Esophagus muscularis mucosa (tissue), 4 donors: ENCODE measurements around the gene TLR6. TPM values are rescaled to one million over a fixed set of nuclear protein-coding genes. Genes with fewer than 3 reads are reported as not detected.

Experiments used
- DNase-seq: peaks from one replicate; pipeline ENCODE4 v3.0.0-alpha.2; 2017; ENCODE audit errors: extremely low spot score
- H3K27ac ChIP-seq, 4 donors: fragments of 200-600 bp; sonication (generic); replicated peaks in 1 of 4; 1 replicate in 3 of 4; 2 replicates in 1 of 4; pipeline ENCODE4 v1.5.1; 2016 to 2019; ENCODE audit warnings: mild to moderate bottlenecking in 1 of 4
- H3K27me3 ChIP-seq, 4 donors: fragments of 200-600 bp; sonication (generic); one replicate each; pipeline versions ENCODE4 v1.5.1 to v1.6.0; 2016 to 2019
- H3K36me3 ChIP-seq, 4 donors: fragments of 200-600 bp; sonication (generic); one replicate each; pipeline ENCODE4 v1.5.1; 2016 to 2019
- H3K4me1 ChIP-seq, 4 donors: fragments of 200-600 bp; sonication (generic); one replicate each; pipeline ENCODE4 v1.5.1; 2016 to 2019
- H3K4me3 ChIP-seq, 4 donors: fragments of 200-600 bp; sonication (generic); 1 replicate in 2 of 4; 2 replicates in 2 of 4; pipeline ENCODE4 v1.5.1; 2016 to 2019; ENCODE audit warnings: mild to moderate bottlenecking in 4 of 4, moderate library complexity in 1 of 4
- H3K9me3 ChIP-seq, 4 donors: fragments of 200-600 bp; sonication (generic); 1 replicate in 3 of 4; 2 replicates in 1 of 4; pipeline ENCODE4 v1.5.1; 2016 to 2019
- EP300 ChIP-seq: sonication (generic); formaldehyde crosslinking; IDR thresholded peaks from one replicate; pipeline ENCODE4 v1.6.1; 2017; ENCODE audit warnings: antibody characterized with exemption
- POLR2A ChIP-seq: fragments of 450-650 bp; IDR thresholded peaks from one replicate; pipeline ENCODE4 v1.6.1; 2017; ENCODE audit warnings: antibody characterized with exemption, moderate library complexity, mild to moderate bottlenecking, low read depth
- POLR2AphosphoS5 ChIP-seq, 2 donors: sonication (generic); formaldehyde crosslinking; IDR thresholded peaks; one replicate each; pipeline ENCODE4 v1.6.1; 2017; ENCODE audit warnings: antibody characterized with exemption in 2 of 2
- WGBS: methylation state at CpG from one replicate; pipeline ENCODE4 v1.1.5; 2018; 5-methylcytosine and 5-hydroxymethylcytosine counted together
- intact Hi-C: fragments of 100-400 bp; cut with DNase I; formaldehyde crosslinking; loops from one replicate; pipeline ENCODE4 v1.15.1; 2023
- total RNA-seq, 4 donors: library from RNA; depleted of rRNA; stranded (reverse); fragments of >200 nt; gene quantifications; one replicate each; pipeline versions ENCODE4 v1.1.0 to v1.2.1, GENCODE V29; 2016
- TF ChIP-seq, protein P1 (sequence below), 3 experiments: fragments of 200-600 bp in 2 of 3; fragments of 450-650 bp in 1 of 3; sonication (generic) in 2 of 3; IDR thresholded peaks; one replicate each; pipeline ENCODE4 v1.5.1; 2017 to 2019; ENCODE audit warnings: antibody characterized with exemption in 3 of 3, mild to moderate bottlenecking in 2 of 3, moderate library complexity in 1 of 3

The TLR6 gene
- total RNA-seq, 4 donors from 2014 or later, result 1.1 to 1.8 (median 1.7) TPM

DNA sequence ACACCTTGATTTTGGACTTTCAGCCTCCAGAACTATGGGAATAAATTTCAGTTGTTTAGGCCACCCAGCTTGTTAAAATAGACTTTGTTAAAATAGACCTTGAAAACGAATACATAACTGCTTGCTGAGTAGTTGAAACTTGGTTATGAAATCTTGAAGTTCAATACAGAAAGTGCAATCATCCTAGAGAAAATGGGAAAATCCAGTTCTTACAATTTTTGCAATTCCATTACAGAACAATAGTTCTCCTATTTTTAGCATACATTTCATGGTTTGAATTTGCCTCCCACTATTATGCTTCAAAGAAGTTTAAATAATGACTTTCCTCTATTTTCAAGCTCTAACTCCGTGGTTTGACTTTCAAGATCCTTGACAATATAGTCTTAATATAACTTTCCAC is 62.6 kb downstream of the TLR6 start:
- Histone ChIP-seq H3K36me3 (peaks cover 9 to 14% (median 10%) of the 10 kb centered on the region in 4 donors), H3K4me1 (no peaks in the 10 kb centered on the region), H3K9me3 (peaks cover 0 to 10% (median under 1%) of the 10 kb centered on the region in 4 donors), H3K27ac (no peak overlapping the region), H3K27me3 (no peaks in the 10 kb centered on the region), H3K4me3 (no peak overlapping the region)
- TF ChIP-seq EP300 (no peak), POLR2AphosphoS5 (IDR thresholded peaks at IDR 0.05) (no peak), POLR2A (no peak)
- TF ChIP-seq, protein P1, sequence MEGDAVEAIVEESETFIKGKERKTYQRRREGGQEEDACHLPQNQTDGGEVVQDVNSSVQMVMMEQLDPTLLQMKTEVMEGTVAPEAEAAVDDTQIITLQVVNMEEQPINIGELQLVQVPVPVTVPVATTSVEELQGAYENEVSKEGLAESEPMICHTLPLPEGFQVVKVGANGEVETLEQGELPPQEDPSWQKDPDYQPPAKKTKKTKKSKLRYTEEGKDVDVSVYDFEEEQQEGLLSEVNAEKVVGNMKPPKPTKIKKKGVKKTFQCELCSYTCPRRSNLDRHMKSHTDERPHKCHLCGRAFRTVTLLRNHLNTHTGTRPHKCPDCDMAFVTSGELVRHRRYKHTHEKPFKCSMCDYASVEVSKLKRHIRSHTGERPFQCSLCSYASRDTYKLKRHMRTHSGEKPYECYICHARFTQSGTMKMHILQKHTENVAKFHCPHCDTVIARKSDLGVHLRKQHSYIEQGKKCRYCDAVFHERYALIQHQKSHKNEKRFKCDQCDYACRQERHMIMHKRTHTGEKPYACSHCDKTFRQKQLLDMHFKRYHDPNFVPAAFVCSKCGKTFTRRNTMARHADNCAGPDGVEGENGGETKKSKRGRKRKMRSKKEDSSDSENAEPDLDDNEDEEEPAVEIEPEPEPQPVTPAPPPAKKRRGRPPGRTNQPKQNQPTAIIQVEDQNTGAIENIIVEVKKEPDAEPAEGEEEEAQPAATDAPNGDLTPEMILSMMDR (IDR thresholded peaks at IDR 0.05), result no peak
- DNase-seq, result no peak
- intact Hi-C loops, result no loop called here
- WGBS, result 74% methylated on average over 2 of the region's 2 CpGs

DNA sequence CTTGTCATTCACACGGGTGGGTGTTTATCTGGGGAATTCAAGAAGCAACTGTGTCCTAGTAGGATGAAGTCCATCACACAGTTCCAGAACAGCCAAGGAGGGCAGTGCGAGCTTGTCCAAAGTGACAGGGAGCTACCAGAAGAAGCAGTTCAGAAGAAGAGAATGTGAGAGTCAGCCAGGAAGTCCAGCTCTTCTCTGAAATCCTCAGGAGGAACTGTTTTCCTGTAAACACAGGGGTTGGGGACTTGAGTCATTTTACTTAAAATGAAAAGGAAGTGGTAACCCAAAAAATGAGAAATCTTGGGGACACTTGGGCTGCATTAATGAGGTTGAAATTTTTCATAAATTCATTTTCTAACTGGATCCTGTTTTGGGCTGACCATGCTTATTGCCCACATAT is 65.6 kb downstream of the TLR6 start:
- Histone ChIP-seq H3K27ac (no peak overlapping the region), H3K27me3 (no peaks in the 10 kb centered on the region), H3K9me3 (peaks cover 0 to 6% (median 0%) of the 10 kb centered on the region in 4 donors), H3K4me3 (no peak overlapping the region), H3K36me3 (no peaks in the 10 kb centered on the region), H3K4me1 (no peaks in the 10 kb centered on the region)
- 76% methylated on average over 2 of the region's 2 CpGs for WGBS
- DNase-seq, result no peak
- TF ChIP-seq POLR2AphosphoS5 (IDR thresholded peaks at IDR 0.05) (no peak), EP300 (no peak), POLR2A (no peak)
- TF ChIP-seq, protein P1 (IDR thresholded peaks at IDR 0.05), result no peak
- intact Hi-C loops, result no loop called here

DNA sequence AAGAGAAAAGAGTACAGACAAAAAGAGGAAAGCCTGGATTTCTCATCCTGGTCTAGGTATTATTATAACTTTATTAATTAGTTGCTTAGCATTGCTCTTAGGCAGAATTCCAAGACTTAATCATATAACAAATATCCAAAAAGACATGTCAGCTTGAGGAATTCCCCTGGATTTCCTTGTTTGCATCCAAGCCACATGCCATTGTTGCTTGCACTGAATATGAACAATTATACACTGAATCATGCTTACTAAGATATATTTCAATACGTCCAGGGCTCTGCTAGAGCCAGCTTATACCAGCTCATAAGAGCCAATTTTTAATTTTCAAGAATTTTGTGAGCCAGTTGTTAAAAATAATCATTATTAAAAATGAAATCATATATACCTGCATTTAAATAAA is 68.3 kb downstream of the TLR6 start:
- no peak for TF ChIP-seq POLR2A
- TF ChIP-seq POLR2AphosphoS5 (IDR thresholded peaks at IDR 0.05), result no peak
- TF ChIP-seq, protein P1 (IDR thresholded peaks at IDR 0.05), result no peak
- no peak for TF ChIP-seq EP300
- Histone ChIP-seq H3K4me1 (no peaks in the 10 kb centered on the region), H3K27me3 (no peaks in the 10 kb centered on the region), H3K27ac (no peak overlapping the region), H3K9me3 (no peaks in the 10 kb centered on the region), H3K4me3 (no peak overlapping the region), H3K36me3 (no peaks in the 10 kb centered on the region)
- intact Hi-C loops, result no loop called here
- 18% methylated on average over 1 of the region's 1 CpG for WGBS
- no peak for DNase-seq

DNA sequence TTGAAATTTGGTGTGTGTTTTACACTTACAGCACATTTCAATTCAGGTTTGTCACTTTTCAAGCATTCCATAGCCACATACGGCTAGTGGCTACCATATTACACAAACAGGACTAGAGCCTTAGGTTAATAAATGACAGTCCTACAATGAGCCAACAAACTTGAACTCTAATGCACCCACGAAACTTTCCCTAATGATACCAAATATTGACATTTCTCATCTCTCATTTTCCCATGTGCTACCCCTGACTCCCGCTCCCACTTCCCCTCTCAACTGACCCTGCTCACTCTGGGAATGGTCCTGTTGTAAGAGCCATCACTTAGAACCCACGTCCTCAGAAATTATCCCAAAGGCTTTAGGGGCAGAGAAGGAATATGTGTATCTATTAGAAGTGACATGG is 68.9 kb downstream of the TLR6 start:
- no peak for DNase-seq
- TF ChIP-seq POLR2A (no peak), EP300 (no peak), POLR2AphosphoS5 (IDR thresholded peaks at IDR 0.05) (no peak)
- TF ChIP-seq, protein P1 (IDR thresholded peaks at IDR 0.05), result no peak
- intact Hi-C loops, result no loop called here
- Histone ChIP-seq H3K27me3 (no peaks in the 10 kb centered on the region), H3K4me1 (no peaks in the 10 kb centered on the region), H3K9me3 (no peaks in the 10 kb centered on the region), H3K36me3 (no peaks in the 10 kb centered on the region), H3K27ac (no peak overlapping the region), H3K4me3 (no peak overlapping the region)
- 90% methylated on average over 4 of the region's 4 CpGs for WGBS

DNA sequence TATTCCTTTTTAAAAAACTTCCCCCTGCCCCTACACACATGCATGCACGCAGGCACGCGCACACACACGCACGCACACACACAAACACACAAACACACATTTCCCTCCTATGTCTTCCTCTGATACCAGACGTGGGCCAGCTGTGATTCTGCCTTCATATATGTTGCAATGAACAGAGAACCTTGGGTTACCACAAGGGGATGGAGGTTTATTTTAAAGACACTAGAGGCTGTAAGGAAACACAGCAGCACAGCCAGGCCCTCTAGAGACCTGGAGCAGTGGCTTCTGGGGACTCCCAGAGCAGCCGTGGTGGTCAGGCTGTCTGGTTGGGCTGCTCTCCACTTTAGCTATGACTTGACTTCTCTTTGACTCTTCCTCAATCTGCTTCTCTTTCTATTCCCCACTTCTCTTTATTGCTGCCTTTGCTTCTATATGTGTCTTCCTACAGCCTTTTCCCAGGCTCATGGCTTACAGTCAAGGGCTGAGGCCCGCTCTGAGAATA is 70.7 kb downstream of the TLR6 start:
- H3K27ac ChIP-seq, result no peak overlapping the region
- intact Hi-C loops, result no loop called here
- H3K9me3 ChIP-seq, result no peaks in the 10 kb centered on the region
- no peak for DNase-seq
- TF ChIP-seq POLR2A (no peak), POLR2AphosphoS5 (IDR thresholded peaks at IDR 0.05) (no peak), EP300 (no peak)
- TF ChIP-seq, protein P1 (IDR thresholded peaks at IDR 0.05), result no peak
- WGBS, result 82% methylated on average over 8 of the region's 8 CpGs
- H3K36me3 ChIP-seq, result no peaks in the 10 kb centered on the region
- no peaks in the 10 kb centered on the region for H3K4me1 ChIP-seq
- H3K27me3 ChIP-seq, result no peaks in the 10 kb centered on the region
- no peak overlapping the region for H3K4me3 ChIP-seq
